Measurements from ENCODE around the gene SIGLECL1.

DNA sequence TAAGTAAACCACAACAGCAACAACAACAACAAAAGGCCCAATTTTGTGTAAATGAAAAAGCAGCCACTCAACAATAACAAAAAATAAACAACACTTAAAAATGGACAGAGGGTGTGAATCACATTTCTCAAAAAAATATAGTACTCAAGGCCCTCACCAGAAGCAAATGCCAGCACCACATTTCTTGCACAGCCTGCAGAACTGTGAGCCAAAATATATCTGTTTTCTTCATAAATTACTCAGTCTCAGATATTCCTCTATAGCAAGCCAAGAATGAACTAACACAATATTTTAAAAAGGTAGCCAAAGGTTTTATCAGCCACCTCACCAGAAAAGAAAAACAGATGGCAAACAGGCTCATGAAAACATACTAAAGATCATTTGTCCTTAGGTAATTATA, 29.9 kb upstream of the SIGLECL1 start:
- TF ChIP-seq, protein P1, sequence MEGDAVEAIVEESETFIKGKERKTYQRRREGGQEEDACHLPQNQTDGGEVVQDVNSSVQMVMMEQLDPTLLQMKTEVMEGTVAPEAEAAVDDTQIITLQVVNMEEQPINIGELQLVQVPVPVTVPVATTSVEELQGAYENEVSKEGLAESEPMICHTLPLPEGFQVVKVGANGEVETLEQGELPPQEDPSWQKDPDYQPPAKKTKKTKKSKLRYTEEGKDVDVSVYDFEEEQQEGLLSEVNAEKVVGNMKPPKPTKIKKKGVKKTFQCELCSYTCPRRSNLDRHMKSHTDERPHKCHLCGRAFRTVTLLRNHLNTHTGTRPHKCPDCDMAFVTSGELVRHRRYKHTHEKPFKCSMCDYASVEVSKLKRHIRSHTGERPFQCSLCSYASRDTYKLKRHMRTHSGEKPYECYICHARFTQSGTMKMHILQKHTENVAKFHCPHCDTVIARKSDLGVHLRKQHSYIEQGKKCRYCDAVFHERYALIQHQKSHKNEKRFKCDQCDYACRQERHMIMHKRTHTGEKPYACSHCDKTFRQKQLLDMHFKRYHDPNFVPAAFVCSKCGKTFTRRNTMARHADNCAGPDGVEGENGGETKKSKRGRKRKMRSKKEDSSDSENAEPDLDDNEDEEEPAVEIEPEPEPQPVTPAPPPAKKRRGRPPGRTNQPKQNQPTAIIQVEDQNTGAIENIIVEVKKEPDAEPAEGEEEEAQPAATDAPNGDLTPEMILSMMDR (conservative IDR thresholded peaks at IDR 0.05) = no peak
- no peak for TF ChIP-seq ZFX (IDR thresholded peaks at IDR 0.05)

Measured in C4-2B (cell line).